WTC11 (cell line): ENCODE results near the gene FAHD1. TPM values are rescaled to one million over a fixed set of nuclear protein-coding genes. Genes with fewer than 3 reads are reported as not detected.

ENCODE experiments used
- AR ChIP-seq: fragments of 250-450 bp; sonication (Bioruptor Pico); IDR thresholded peaks from 2 replicates; pipeline ENCODE4 v1.9.0; 2021; ENCODE audit warnings: mild to moderate bottlenecking
- ARID4B ChIP-seq: sonication (generic); formaldehyde crosslinking; IDR thresholded peaks from 2 replicates; pipeline ENCODE4 v1.8.0; 2023; ENCODE audit warnings: missing genetic modification reagents, mild to moderate bottlenecking, borderline replicate concordance
- E2F1 ChIP-seq: sonication (generic); formaldehyde crosslinking; IDR thresholded peaks from 2 replicates; pipeline ENCODE4 v1.8.0; 2022; ENCODE audit warnings: mild to moderate bottlenecking, missing genetic modification reagents
- ERG ChIP-seq: fragments of 250-450 bp; sonication (Bioruptor Pico); IDR thresholded peaks from 2 replicates; pipeline ENCODE4 v1.8.0; 2021; ENCODE audit warnings: mild to moderate bottlenecking
- FOXK1 ChIP-seq: sonication (generic); formaldehyde crosslinking; IDR thresholded peaks from 2 replicates; pipeline ENCODE4 v1.8.0; 2022; ENCODE audit warnings: mild to moderate bottlenecking, moderate library complexity, missing genetic modification reagents
- HMGXB4 ChIP-seq: sonication (generic); formaldehyde crosslinking; IDR thresholded peaks from 2 replicates; pipeline ENCODE4 v1.8.1; 2023; ENCODE audit warnings: mild to moderate bottlenecking, moderate library complexity, missing genetic modification reagents
- KAT7 ChIP-seq: sonication (generic); formaldehyde crosslinking; IDR thresholded peaks from 2 replicates; pipeline ENCODE4 v1.8.1; 2023; ENCODE audit warnings: missing genetic modification reagents, mild to moderate bottlenecking, borderline replicate concordance
- OVOL2 ChIP-seq: fragments of 250-450 bp; sonication (Bioruptor Pico); IDR thresholded peaks from 2 replicates; pipeline ENCODE4 v1.9.0; 2021; ENCODE audit warnings: mild to moderate bottlenecking, borderline replicate concordance
- PREB ChIP-seq: sonication (generic); formaldehyde crosslinking; IDR thresholded peaks from 2 replicates; pipeline ENCODE4 v1.8.1; 2022; ENCODE audit warnings: mild to moderate bottlenecking, missing genetic modification reagents, moderate library complexity, borderline replicate concordance
- RORB ChIP-seq: fragments of 250-450 bp; sonication (Bioruptor Pico); IDR thresholded peaks from 2 replicates; pipeline ENCODE4 v1.9.0; 2021; ENCODE audit warnings: mild to moderate bottlenecking
- SMAD4 ChIP-seq: sonication (generic); formaldehyde crosslinking; IDR thresholded peaks from 2 replicates; pipeline ENCODE4 v1.8.0; 2022; ENCODE audit warnings: mild to moderate bottlenecking, missing genetic modification reagents
- TEAD1 ChIP-seq: sonication (generic); formaldehyde crosslinking; IDR thresholded peaks from 2 replicates; pipeline ENCODE4 v1.8.0; 2022; ENCODE audit warnings: mild to moderate bottlenecking, missing genetic modification reagents
- ZBTB43 ChIP-seq: sonication (generic); formaldehyde crosslinking; IDR thresholded peaks from 2 replicates; pipeline ENCODE4 v1.8.1; 2023; ENCODE audit warnings: mild to moderate bottlenecking, missing genetic modification reagents
- ZNF281 ChIP-seq: sonication (generic); formaldehyde crosslinking; IDR thresholded peaks from 2 replicates; pipeline ENCODE4 v1.8.0; 2023; ENCODE audit warnings: mild to moderate bottlenecking, missing genetic modification reagents
- ZNF416 ChIP-seq: fragments of 250-450 bp; sonication (Bioruptor Pico); IDR thresholded peaks from 2 replicates; pipeline ENCODE4 v1.9.0; 2021; ENCODE audit warnings: mild to moderate bottlenecking, inconsistent platforms
- ZNF512 ChIP-seq: sonication (generic); formaldehyde crosslinking; IDR thresholded peaks from 2 replicates; pipeline ENCODE4 v1.8.1; 2022; ENCODE audit warnings: missing genetic modification reagents, borderline replicate concordance
- total RNA-seq: library from RNA; stranded (reverse); gene quantifications from 3 replicates; pipeline ENCODE4 v1.2.3, GENCODE V29; 2021

FAHD1 gene
- total RNA-seq, 1 experiment from 2014 or later, result 14.3 TPM

- TF ChIP-seq E2F1 (CRISPR knock-in tag) (no peak), ZBTB43 (peak; percentile 84; the same call in 1 of the 2 replicates), FOXK1 (CRISPR knock-in tag) (peak; percentile 96), HMGXB4 (CRISPR knock-in tag) (peak; percentile 93), TEAD1 (peak; percentile 75; the same call in 1 of the 2 replicates), ARID4B (CRISPR knock-in tag) (peak; percentile 87; the same call in 1 of the 2 replicates), AR (CRISPR knock-in tag) (no peak), ZNF512 (CRISPR knock-in tag) (no peak), PREB (CRISPR knock-in tag) (no peak; the same call in none of the 2 replicates), ERG (no peak), ZNF281 (CRISPR knock-in tag) (peak; percentile 69; the same call in 1 of the 2 replicates), KAT7 (CRISPR knock-in tag) (peak; percentile 85; the same call in 1 of the 2 replicates), ZNF416 (CRISPR knock-in tag) (0 out of 2 replicates have a peak, but pooled peaks have one; percentile 4), OVOL2 (no peak), RORB (CRISPR knock-in tag) (no peak), SMAD4 (CRISPR knock-in tag) (no peak)
Measured at GRCh38 chr16:1826691-1827573, at the start of gene FAHD1, which contains the start of gene HAGH (continued).
